ENCODE measurements around the gene RAMP3. TPM values are rescaled to one million over a fixed set of nuclear protein-coding genes. Genes with fewer than 3 reads are reported as not detected.
"Not testable (repeated sequence)": the region's sequence is repeated elsewhere in the genome, so short reads cannot be mapped to it uniquely, and the experiment has no call there.

RAMP3 gene, protein sequence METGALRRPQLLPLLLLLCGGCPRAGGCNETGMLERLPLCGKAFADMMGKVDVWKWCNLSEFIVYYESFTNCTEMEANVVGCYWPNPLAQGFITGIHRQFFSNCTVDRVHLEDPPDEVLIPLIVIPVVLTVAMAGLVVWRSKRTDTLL
- not detected for total RNA-seq

DNA sequence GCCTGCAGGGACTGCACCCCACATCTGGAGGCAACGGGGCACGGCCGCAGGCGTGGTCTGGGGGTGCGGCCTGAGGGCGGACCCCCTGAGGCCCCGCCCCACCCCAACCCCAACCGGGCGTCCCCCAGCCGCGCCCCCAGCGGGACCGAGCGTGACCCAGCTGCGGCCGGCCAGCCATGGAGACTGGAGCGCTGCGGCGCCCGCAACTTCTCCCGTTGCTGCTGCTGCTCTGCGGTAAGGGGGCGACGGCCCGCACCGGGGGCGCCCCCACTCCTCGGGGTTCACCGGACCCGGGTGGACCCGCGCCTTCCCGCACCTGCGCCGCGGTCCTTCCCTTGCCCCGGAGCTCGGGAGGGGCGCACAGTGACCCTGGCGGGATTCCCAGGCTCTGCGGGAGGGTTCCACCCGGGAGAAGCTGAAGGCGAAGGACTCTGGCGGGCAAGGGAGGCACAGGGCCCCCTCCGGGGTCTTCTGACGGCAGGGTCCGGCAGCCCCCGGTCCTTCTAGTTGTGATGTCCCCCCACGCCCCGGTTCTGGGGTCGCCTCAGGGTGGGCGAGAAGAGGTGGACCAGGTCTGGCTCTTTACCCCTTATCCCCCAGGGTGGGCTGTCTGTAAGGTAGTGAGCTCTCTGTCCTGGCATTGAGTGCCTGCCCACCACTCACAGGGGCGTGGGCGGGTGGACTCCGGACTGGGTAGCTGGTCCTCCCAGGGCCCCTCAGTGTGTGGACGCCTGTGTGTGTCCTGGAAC lies at the start of gene RAMP3:
TSS of gene RAMP3 (plus strand) at position 139 of the 749 bp plus-strand sequence. CDS start at position 177, 38 bp downstream.
- CTCF ChIA-PET = interaction anchor here (7.6 kb wide), 1 partner anchor 101 kb away, joined by 54 read pairs; no protein-coding TSS in a partner anchor
- POLR2A ChIA-PET = interaction anchor here (1.1 kb wide), 1 partner anchor 107 kb away, joined by 6 read pairs; no protein-coding TSS in a partner anchor

DNA sequence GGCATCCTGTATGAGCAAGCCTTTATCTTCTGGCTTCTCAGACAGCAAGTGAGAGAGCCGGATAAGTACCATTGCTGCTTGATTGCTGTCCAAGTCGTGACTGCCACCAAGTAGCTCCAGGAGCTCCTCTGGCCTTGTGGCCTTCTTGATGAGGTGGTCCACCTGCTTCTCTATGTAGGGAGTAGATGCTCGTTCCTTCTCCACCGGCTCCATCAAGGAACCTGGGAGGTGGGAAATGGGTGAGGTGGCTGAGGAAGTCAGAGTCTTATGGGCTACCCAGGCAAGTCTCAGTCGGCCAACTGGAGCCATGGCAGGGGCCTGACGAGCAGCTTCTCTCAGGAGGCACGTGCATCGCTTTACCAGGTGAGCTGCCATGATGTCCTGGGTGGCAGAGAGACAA lies 48.7 kb upstream of the RAMP3 start:
- ChIA-PET POLR2A (no interaction called here), CTCF (no interaction called here)

DNA sequence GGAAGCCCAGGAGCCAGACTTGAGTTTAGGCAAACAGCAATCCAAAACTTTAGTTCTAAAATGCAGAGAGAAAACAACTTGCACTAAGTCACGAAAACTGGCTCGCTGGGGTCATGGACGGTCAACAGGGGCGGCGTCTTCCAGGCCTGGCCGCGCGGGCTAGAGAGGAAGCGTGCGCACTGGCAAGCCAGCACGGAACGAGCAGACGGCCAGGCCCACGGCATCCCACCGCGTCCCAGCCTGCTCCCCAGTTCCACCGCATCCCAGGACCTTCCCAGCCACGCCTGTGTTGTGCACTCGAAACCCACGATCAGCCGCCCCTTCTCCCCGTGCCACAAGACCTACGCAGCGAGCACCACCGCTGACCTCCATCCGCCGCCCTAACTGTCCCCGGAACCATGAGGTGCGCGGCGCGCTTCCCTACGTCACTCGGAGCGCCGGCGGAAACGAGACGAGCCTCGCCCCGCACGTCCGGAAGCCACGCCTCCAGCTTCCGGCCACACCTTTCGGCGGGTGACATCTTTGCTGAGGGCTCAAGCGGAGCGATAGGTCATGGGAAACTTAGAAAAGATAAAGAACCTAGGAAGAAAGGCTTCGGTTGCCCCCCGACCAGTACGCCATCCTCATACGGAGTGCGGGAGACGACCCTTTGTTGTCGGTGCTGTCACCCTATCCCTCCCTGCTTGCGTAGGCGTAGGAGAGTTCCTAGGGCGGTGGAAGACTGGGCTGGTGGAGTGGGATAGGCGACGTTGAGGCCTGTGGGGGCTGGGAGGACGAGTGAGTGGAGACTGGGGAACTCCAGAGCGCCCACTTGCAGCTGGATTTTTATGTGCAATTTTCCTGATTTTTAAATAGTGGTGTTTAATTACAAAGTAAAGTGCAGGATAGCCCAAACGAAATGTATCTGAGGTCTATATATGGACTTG lies 46.0 kb upstream of the RAMP3 start, which contains the start of gene TBRG4:
TSS of gene TBRG4 (minus strand) at position 400 of the 926 bp plus-strand sequence. CDS start 2,460 bp downstream, outside the sequence.
- POLR2A ChIA-PET = interaction anchor here (0.6 to 3.1 kb wide), 10 partner anchors 8 to 314 kb away, joined by 3 to 17 read pairs (median 4); partner anchors contain the start of genes CCM2 and PURB

DNA sequence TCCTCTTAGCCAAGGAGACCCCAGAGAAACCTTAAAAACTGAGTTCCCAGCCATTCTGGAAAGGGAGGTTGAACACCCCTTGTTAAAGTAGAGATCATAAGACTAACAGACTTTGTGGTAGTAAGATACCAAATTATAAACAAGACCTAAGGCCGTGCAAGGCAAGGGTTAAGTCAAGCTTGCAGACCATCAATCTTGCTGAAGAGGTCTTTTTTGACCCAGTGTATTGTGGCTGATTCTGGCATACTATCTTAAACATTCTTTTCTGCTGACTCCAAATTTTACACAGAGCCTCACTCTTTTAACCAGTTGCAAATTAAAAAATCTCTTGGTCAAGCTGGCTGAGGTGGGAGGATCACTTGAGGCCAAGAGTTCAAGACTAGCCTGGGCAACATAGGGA lies 44.9 kb upstream of the RAMP3 start:
- POLR2A ChIA-PET = interaction anchor here (1.3 to 3.1 kb wide), 4 partner anchors 9 to 227 kb away, joined by 4 to 17 read pairs (median 5); partner anchors contain the start of genes CCM2 and PURB
- CTCF ChIA-PET = interaction anchor here (1.9 kb wide), 1 partner anchor 131 kb away, joined by 6 read pairs; no protein-coding TSS in a partner anchor

More for the DNA sequence above, 46.0 kb upstream of the RAMP3 start, which contains the start of gene TBRG4:
- CTCF ChIA-PET = interaction anchor here (1.0 to 1.9 kb wide), 5 partner anchors 11 to 138 kb away, joined by 4 to 6 read pairs (median 4); no protein-coding TSS in a partner anchor

- POLR2A ChIA-PET, CTCF ChIA-PET: not testable (repeated sequence)
Measured at GRCh38 chr7:45114257-45114656, 43.3 kb upstream of the RAMP3 start.

GRCh38 chr7:45114926-45115325 lies 42.7 kb upstream of the RAMP3 start:
- CTCF ChIA-PET = no interaction called here
- POLR2A ChIA-PET = no interaction called here

GRCh38 chr7:45116048-45116447 lies 41.5 kb upstream of the RAMP3 start:
- POLR2A ChIA-PET = no interaction called here
- CTCF ChIA-PET = interaction anchor here (0.6 to 1.6 kb wide), 2 partner anchors 20 to 196 kb away, joined by 3 to 5 read pairs; no protein-coding TSS in a partner anchor

DNA sequence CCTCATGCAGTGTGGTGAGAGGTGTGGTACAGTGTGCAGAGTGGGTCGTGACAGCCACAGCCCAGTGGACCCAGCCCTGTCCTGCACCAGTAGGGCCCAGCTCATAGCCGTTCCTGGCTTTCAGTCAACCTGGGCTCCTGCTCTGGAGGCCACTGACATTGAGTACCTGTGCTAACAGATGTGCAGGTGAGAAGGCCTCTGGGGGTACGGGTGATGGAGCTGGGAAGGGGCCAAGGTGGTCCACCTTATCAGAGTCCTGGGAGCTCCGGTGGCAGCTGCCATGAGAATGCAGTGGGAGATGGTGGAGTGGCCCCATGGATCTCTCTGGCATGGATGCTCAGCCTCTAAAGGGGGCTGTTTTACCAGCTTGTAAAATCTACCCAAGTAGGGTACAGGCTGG lies 40.0 kb upstream of the RAMP3 start:
- CTCF ChIA-PET = interaction anchor here (1.6 kb wide), 1 partner anchor 18 kb away, joined by 5 read pairs; no protein-coding TSS in a partner anchor
- POLR2A ChIA-PET = no interaction called here

DNA sequence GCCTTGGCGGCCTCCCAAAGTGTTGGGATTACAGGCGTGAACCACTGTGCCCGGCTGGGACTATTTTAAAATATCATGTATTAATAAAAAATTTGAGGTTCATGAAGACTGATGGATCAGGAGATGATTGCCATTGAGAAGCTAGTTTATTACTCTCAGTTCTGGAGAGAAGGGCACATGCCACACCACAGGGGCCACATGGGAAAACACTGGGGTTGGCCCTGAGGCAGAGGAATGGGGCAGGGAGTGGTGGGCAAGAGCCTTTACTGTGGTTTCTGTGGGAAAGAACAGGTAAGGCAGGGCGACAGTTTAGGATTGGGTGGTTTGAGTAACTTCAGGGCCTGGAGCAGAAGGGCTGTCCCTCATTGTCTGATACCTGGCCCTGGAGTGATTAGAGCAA lies 39.3 kb upstream of the RAMP3 start:
- POLR2A ChIA-PET = no interaction called here
- CTCF ChIA-PET = no interaction called here

DNA sequence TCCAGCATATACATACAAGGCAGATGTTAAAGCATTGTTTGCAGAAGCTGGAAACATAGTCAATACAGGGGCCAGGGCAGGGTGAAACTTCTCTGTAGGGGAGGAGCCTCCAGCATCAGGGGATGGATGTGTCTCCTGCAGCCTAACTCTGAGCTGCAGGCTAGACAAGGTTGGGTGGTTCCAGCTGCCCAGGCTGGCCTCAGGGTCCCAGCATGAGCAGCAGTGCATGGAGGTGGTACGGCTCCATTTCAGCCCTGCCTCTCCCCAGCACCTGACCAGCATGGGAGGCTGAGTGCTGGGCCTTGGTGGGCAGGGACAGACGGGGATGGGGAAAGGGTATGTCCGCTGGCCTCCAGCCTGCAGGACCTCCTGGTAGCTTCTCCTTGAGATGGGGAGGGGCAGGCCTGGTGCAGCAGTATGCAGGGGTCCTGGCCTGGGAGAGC lies 38.7 kb upstream of the RAMP3 start:
- ChIA-PET CTCF (no interaction called here), POLR2A (no interaction called here)

GRCh38 chr7:45119550-45119949 lies 38.0 kb upstream of the RAMP3 start:
- POLR2A ChIA-PET = no interaction called here
- CTCF ChIA-PET = no interaction called here

GRCh38 chr7:45122975-45123860 lies 34.4 kb upstream of the RAMP3 start:
- CTCF ChIA-PET = interaction anchor here (0.6 to 1.6 kb wide), 3 partner anchors 11 to 52 kb away, joined by 3 to 4 read pairs (median 4); partner anchors contain the start of gene TBRG4

DNA sequence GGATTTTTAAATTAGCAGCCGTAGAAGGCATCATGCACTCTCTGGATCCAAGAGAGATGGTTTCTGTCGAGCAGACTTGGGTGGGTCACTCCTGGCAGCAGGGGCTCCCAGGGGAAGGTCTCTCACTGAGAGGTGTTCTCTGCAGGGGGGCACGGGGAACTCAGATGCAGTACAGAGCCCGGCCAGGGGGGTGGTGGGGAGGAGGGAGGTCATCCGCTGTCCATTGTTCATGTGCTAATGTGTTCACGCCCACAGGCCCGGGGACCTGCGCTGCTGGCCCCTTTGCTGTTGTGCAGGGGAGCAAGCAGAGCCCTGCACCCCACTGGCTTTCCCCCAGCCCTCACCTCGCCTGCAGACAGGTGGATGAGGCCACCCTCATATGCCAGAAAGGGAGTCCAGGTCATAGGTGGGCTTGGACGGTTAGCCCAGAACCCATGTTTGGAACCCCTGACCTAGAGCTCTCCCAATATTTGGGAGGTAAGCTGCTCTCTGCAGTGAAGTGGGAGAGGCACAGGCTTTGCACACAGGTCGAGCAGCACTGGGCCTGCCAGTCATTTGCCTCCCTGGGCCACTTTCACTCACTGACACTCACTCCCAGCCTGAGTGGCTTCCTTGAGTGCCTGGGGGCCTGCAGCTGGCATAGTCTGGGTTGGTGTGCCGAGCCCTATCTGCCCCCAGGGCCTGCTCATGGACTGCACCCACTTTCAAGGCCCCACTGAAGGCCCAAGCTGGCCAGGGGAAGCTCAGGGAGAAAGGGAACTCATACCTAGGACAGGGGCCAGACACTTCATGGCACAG lies 33.5 kb upstream of the RAMP3 start:
- ChIA-PET POLR2A (no interaction called here), CTCF (interaction anchor here (0.6 to 1.6 kb wide), 3 partner anchors 12 to 53 kb away, joined by 3 to 4 read pairs (median 4); partner anchors contain the start of gene TBRG4)

More at GRCh38 chr7:45122975-45123860, 34.4 kb upstream of the RAMP3 start:
- POLR2A ChIA-PET = no interaction called here

DNA sequence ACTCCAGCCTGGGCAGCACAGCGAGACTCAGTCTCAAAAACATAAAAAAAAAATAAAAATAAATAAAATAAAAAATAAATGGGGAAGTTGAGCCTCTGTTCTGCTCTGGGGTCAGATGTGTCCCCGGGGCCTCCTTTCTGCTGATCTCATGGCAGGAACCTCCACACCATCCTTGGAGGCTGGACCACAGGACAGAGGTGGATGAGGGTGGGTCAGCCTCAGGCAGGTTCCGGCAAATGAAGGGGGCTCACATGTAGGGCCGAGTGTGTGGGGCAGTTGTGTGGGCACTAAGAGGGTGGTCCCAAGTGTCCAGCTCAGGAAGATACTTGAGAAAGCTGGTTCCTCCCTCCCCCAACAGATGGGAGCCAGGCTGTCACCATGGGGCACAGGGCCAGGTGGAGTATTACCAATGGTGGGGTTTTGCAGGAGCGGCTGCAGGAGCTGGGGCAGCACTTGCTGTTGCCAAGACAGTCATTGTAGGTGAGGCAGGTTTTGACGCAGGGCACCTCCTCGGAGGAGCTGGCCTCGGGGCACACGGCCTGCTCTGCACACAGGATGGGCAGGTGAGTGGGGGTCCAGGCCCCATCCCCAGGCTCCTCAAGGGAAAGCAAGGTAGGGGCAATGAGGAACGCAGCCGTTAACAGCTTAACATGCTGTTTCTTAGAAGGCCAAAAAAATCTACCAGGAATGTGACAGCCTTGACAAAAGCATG lies 32.2 kb upstream of the RAMP3 start:
- CTCF ChIA-PET = interaction anchor here (0.6 kb wide), 1 partner anchor 42 kb away, joined by 3 read pairs; no protein-coding TSS in a partner anchor
- POLR2A ChIA-PET = no interaction called here

DNA sequence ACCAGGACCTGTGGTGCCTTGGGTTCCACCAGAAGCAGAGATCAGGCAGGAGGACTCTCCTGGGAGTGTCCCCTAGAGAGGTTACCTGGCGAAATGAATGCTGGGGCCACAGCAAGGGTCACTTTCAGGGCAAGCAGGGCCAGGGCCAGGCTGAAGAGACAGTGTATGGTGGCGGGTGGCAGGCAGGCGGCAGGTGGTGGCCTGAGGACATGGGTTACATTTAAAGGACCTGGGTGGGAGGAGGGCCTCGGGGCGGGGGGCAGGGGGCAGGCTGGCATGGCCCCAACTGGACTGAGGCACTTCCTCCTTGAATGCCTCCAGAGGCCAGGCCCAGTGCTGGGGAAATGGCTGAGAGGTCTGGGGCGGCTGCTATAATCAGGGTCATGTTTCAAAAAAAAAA lies 31.4 kb upstream of the RAMP3 start:
- CTCF ChIA-PET = no interaction called here
- POLR2A ChIA-PET = no interaction called here

GRCh38 chr7:45126920-45127319 lies 30.7 kb upstream of the RAMP3 start:
- POLR2A ChIA-PET = no interaction called here
- CTCF ChIA-PET = no interaction called here

DNA sequence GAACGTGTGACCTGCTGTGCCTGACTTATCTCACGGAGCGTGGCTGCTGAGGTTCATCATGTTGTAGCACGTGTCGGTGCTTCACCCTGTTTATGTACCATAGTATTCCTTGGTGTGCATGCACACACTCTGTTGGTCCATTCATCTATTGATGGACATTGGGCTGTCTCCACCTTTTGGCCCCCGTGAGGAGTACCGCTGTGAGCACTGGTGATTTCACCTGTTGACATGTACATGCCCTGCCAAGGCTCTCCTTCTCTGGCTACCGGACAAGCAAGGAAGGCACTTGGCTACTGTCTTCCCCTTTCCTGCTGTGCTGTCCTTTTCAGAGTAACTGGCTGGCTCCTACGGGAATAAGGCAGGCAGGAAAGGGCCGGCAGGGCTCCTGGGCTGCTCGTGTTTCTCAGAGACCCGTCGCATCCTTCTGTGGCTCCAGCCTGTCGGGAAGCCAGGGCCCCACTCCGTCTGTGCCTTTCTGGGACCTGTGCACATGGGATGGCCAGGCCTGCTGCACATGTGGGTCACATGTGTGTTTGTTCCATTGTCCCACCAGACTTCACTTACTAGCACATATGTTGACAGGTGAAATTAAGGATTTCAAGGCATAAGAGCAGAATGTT lies 28.3 kb upstream of the RAMP3 start:
- ChIA-PET POLR2A (no interaction called here), CTCF (no interaction called here)

All from activated CD8-positive, alpha-beta memory T cell treated with anti-CD3 and anti-CD28 coated beads for 36 hours (primary cell).